ENCODE results near the gene HOXA2. TPM values are rescaled to one million over a fixed set of nuclear protein-coding genes. Genes with fewer than 3 reads are reported as not detected.

Gene HOXA2
- total and polyA plus RNA-seq, 8 donors: 0.89 to 3.7 (median 1.2) TPM; not detected in 1

DNA sequence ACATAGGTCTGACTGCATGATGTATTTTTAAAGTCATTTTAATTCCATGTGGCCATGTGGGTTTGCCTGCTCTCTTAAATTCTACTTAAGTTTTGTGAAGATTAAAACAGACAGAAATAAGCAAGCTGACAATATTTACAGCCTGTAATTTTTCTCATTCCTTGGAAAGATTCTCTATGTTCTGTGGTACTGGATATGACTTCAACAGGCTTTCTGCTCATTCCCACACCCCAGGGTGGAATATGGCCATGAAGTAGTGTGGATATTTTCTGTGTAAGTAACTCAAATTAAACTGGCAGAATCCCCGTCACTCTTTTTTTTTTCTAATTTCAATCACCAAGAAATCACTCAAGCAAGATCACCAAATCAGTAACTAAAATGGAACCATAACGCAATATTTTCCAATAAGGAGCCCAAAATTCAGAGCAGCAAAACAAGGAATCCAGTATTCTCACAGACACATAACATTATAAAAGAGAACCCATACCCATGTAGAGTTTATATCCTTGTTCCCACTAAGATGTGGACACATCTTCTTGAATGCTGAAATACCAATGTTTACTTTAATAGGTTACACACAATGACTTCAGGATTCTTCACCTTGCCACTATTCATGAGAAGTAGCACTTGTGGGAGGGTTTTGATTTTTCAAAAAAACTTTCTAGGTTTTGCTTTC is 35.3 kb upstream of the HOXA2 start:
- H3K27me3 ChIP-seq: peaks cover 0 to 92% (median 49%) of the 10 kb centered on the region in 3 donors
- H3K27ac ChIP-seq: peak overlapping the region in 4 of 5 donors; percentile 93 to 99 (median 95)
- no peaks in the 10 kb centered on the region for H3K9me3 ChIP-seq
- H3K4me3 ChIP-seq: no peak overlapping the region
- WGBS, 5 donors: 59 to 88% (median 76%) methylated on average over 2 of the region's 2 CpGs
- no peak for DNase-seq
- intact Hi-C loops (cut with DNase I; ENCODE audit: low total_unique reads): no loop called here
- peaks cover 0 to 1% (median 0%) of the 10 kb centered on the region in 4 donors for H3K36me3 ChIP-seq
- TF ChIP-seq POLR2A (IDR thresholded peaks at IDR 0.05) (no peak), CTCF (IDR thresholded peaks at IDR 0.05) (no peak), POLR2AphosphoS5 (IDR thresholded peaks at IDR 0.05) (no peak), EP300 (IDR thresholded peaks at IDR 0.05) (no peak)
- H3K4me1 ChIP-seq: peaks cover 0 to 61% (median 31%) of the 10 kb centered on the region in 4 donors

DNA sequence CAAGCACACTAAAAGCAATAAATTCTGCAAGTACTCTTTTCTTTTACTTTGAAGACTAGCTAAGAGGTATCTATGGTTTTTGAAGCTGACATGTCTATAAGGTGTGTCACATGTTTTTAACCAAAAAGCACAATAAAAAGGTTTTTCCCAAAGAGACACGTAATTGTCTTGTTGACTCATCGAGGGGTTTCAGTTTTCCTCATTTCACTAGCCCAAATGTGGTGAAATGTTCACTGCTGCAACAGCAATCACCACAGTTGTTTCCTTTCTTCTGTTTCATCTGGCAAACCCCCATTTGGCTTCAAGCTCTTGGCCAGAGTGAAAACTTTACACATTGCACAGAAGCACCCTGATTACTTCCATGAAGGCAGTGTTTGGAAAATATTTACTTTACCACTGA is 31.9 kb upstream of the HOXA2 start:
- H3K27ac ChIP-seq: peak overlapping the region in 4 of 5 donors; percentile 39 to 99 (median 95)
- H3K36me3 ChIP-seq: no peaks in the 10 kb centered on the region
- peaks cover 0 to 99% (median 52%) of the 10 kb centered on the region in 3 donors for H3K27me3 ChIP-seq
- no peak for TF ChIP-seq POLR2A (IDR thresholded peaks at IDR 0.05)
- TF ChIP-seq POLR2AphosphoS5 (IDR thresholded peaks at IDR 0.05): peak; percentile 29 to 49 (median 46)
- peaks cover 0 to 80% (median 38%) of the 10 kb centered on the region in 4 donors for H3K4me1 ChIP-seq
- WGBS, 5 donors: 30 to 67% (median 48%) methylated on average over 2 of the region's 2 CpGs
- H3K9me3 ChIP-seq: no peaks in the 10 kb centered on the region
- H3K4me3 ChIP-seq: no peak overlapping the region
- DNase-seq: peak in 1 of 2 donors; percentile 82
- intact Hi-C loops (cut with DNase I; ENCODE audit: low total_unique reads): no loop called here

- H3K9me3 ChIP-seq: no peaks in the 10 kb centered on the region
- H3K36me3 ChIP-seq: no peaks in the 10 kb centered on the region
- peak overlapping the region in 4 of 5 donors; percentile 45 to 99 (median 95) for H3K27ac ChIP-seq
- peaks cover 0 to 82% (median 40%) of the 10 kb centered on the region in 4 donors for H3K4me1 ChIP-seq
- TF ChIP-seq CTCF (IDR thresholded peaks at IDR 0.05) (no peak), POLR2AphosphoS5 (IDR thresholded peaks at IDR 0.05) (no peak), EP300 (IDR thresholded peaks at IDR 0.05) (no peak), POLR2A (IDR thresholded peaks at IDR 0.05) (no peak)
- WGBS, 5 donors: 36 to 58% (median 47%) methylated on average over 18 of the region's 18 CpGs
- H3K4me3 ChIP-seq: no peak overlapping the region
- peaks cover 0 to 99% (median 56%) of the 10 kb centered on the region in 3 donors for H3K27me3 ChIP-seq
- DNase-seq: peak in 1 of 2 donors; percentile 64
- intact Hi-C loops (cut with DNase I; ENCODE audit: low total_unique reads): no loop called here
These were observed 31.1 kb upstream of the HOXA2 start for GRCh38 chr7:27133409-27134231.

GRCh38 chr7:27132978-27133377 is 30.5 kb upstream of the HOXA2 start:
- Histone ChIP-seq H3K27ac (peak overlapping the region in 4 of 5 donors; percentile 45 to 99 (median 95)), H3K27me3 (peaks cover 0 to 96% (median 62%) of the 10 kb centered on the region in 3 donors), H3K9me3 (no peaks in the 10 kb centered on the region), H3K4me1 (peaks cover 0 to 82% (median 41%) of the 10 kb centered on the region in 4 donors), H3K36me3 (no peaks in the 10 kb centered on the region), H3K4me3 (no peak overlapping the region)
- DNase-seq: no peak
- 41 to 68% (median 64%) methylated on average over 6 of the region's 6 CpGs for WGBS, 5 donors
- intact Hi-C loops (cut with DNase I; ENCODE audit: low total_unique reads): no loop called here
- TF ChIP-seq EP300 (IDR thresholded peaks at IDR 0.05) (no peak), POLR2A (IDR thresholded peaks at IDR 0.05) (no peak), CTCF (IDR thresholded peaks at IDR 0.05) (no peak), POLR2AphosphoS5 (IDR thresholded peaks at IDR 0.05) (no peak)

Data from stomach (tissue), 9 donors.